ENCODE measurements around the gene PBLD.

- TF ChIP-seq POLR2A (IDR thresholded peaks at IDR 0.05) (no peak), CTCF (IDR thresholded peaks at IDR 0.05) (no peak)
These were observed 10.3 kb upstream of the PBLD start for GRCh38 chr10:68342909-68343516.

All from esophagus squamous epithelium (tissue), 4 donors.